MM.1S (cell line): Measurements from ENCODE around the gene STIM1.

ENCODE experiments used
- DNase-seq: peaks from one replicate; pipeline ENCODE4 v3.0.0-alpha.2; 2015
- H2AFZ ChIP-seq: fragments of 300-600 bp; sonication (generic); 2 replicates; pipeline ENCODE4 v1.6.0; 2016; ENCODE audit warnings: antibody characterized with exemption, low read length
- H3F3A ChIP-seq: fragments of 300-600 bp; sonication (generic); 2 replicates; pipeline ENCODE4 v1.6.1; 2016; ENCODE audit warnings: mild to moderate bottlenecking, antibody characterized with exemption, low read length, moderate library complexity, mixed read lengths; ENCODE audit not compliant: insufficient read depth
- H3K27ac ChIP-seq: fragments of 300-600 bp; sonication (generic); 2 replicates; pipeline ENCODE4 v1.5.1; 2016; ENCODE audit warnings: mild to moderate bottlenecking, low read length
- H3K27me3 ChIP-seq: fragments of 300-600 bp; sonication (generic); replicated peaks from 2 replicates; pipeline ENCODE4 v1.6.0; 2016; ENCODE audit warnings: low read length; ENCODE audit not compliant: insufficient read depth
- H3K36me3 ChIP-seq: fragments of 300-600 bp; sonication (generic); replicated peaks from 2 replicates; pipeline ENCODE4 v1.6.1; 2016; ENCODE audit warnings: mild to moderate bottlenecking, low read length, mixed read lengths; ENCODE audit not compliant: insufficient read depth
- H3K4me1 ChIP-seq: fragments of 300-600 bp; sonication (generic); 2 replicates; pipeline ENCODE4 v1.6.1; 2016; ENCODE audit warnings: low read length, mixed read lengths
- H3K4me2 ChIP-seq: fragments of 300-600 bp; sonication (generic); 2 replicates; pipeline ENCODE4 v1.6.0; 2016; ENCODE audit warnings: low read depth, low read length
- H3K4me3 ChIP-seq: fragments of 300-600 bp; sonication (generic); 2 replicates; pipeline ENCODE4 v1.5.1; 2016; ENCODE audit warnings: low read length, mixed read lengths
- H3K79me2 ChIP-seq: fragments of 300-600 bp; sonication (generic); 2 replicates; pipeline ENCODE4 v1.6.1; 2016; ENCODE audit warnings: mixed run types, low read length, mixed read lengths
- H3K9ac ChIP-seq: fragments of 300-600 bp; sonication (generic); 2 replicates; pipeline ENCODE4 v1.6.1; 2016; ENCODE audit warnings: low read length, mixed read lengths
- H3K9me2 ChIP-seq: fragments of 300-600 bp; sonication (generic); replicated peaks from 2 replicates; pipeline ENCODE4 v1.6.1; 2016; ENCODE audit warnings: mild to moderate bottlenecking, low read length, mixed read lengths; ENCODE audit not compliant: insufficient read depth
- H3K9me3 ChIP-seq: fragments of 300-600 bp; sonication (generic); replicated peaks from 2 replicates; pipeline ENCODE4 v1.6.1; 2016; ENCODE audit warnings: mild to moderate bottlenecking, low read length, mixed read lengths; ENCODE audit not compliant: insufficient read depth
- H4K20me1 ChIP-seq: fragments of 300-600 bp; sonication (generic); 2 replicates; pipeline ENCODE4 v1.6.1; 2016; ENCODE audit warnings: mild to moderate bottlenecking, low read length, moderate library complexity, mixed read lengths; ENCODE audit not compliant: insufficient read depth
- EZH2 ChIP-seq: fragments of 300-600 bp; sonication (generic); optimal IDR thresholded peaks from 2 replicates; pipeline ENCODE3; 2017; ENCODE audit warnings: low read depth, mild to moderate bottlenecking, antibody characterized with exemption, low read length, mixed read lengths
- EZH2phosphoT487 ChIP-seq: fragments of 300-600 bp; sonication (generic); IDR thresholded peaks from 2 replicates; pipeline ENCODE4 v1.6.1; 2018; ENCODE audit warnings: antibody characterized with exemption, low read length
- TF ChIP-seq, protein P1 (sequence below): fragments of 300-600 bp; sonication (generic); IDR thresholded peaks from 2 replicates; pipeline ENCODE4 v1.5.1; 2016; ENCODE audit warnings: antibody characterized with exemption, low read length, mixed read lengths

Gene STIM1

DNA sequence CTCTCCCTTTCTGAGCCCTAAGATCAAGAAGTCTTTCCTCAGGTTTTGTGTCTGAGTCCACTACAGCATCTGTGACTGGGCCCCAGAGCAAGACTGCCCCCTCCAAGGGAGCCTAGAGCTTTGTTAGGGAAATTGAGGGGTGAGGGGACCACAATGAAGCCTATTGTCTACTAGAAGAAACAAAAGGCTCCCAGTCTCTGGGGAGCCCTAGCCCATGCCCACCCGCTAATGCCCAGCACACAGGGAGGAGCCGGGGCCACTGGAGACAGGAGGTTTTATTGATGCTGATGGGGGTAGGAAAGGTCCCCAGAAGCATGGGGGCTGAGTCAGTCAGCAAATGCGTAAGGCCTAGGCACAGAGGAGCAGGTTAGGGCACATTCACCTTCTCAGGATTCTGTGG, 28.7 kb upstream of the STIM1 start:
- Histone ChIP-seq H3K36me3 (0 out of 2 replicates have a peak, but pooled peaks cover 4% of the 10 kb centered on the region), H3K9me3 (no peaks in the 10 kb centered on the region), H2AFZ (no peak overlapping the region), H3K27ac (no peak overlapping the region), H3F3A (no peaks in the 10 kb centered on the region), H3K4me1 (no peaks in the 10 kb centered on the region), H3K9ac (no peak overlapping the region), H3K4me3 (no peak overlapping the region), H4K20me1 (no peaks in the 10 kb centered on the region), H3K27me3 (no peaks in the 10 kb centered on the region), H3K9me2 (no peaks in the 10 kb centered on the region), H3K79me2 (peaks cover 24% of the 10 kb centered on the region), H3K4me2 (no peak overlapping the region)
- TF ChIP-seq, protein P1, sequence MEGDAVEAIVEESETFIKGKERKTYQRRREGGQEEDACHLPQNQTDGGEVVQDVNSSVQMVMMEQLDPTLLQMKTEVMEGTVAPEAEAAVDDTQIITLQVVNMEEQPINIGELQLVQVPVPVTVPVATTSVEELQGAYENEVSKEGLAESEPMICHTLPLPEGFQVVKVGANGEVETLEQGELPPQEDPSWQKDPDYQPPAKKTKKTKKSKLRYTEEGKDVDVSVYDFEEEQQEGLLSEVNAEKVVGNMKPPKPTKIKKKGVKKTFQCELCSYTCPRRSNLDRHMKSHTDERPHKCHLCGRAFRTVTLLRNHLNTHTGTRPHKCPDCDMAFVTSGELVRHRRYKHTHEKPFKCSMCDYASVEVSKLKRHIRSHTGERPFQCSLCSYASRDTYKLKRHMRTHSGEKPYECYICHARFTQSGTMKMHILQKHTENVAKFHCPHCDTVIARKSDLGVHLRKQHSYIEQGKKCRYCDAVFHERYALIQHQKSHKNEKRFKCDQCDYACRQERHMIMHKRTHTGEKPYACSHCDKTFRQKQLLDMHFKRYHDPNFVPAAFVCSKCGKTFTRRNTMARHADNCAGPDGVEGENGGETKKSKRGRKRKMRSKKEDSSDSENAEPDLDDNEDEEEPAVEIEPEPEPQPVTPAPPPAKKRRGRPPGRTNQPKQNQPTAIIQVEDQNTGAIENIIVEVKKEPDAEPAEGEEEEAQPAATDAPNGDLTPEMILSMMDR = no peak
- TF ChIP-seq EZH2phosphoT487 = no peak
- TF ChIP-seq EZH2 = no peak
- no peak for DNase-seq

DNA sequence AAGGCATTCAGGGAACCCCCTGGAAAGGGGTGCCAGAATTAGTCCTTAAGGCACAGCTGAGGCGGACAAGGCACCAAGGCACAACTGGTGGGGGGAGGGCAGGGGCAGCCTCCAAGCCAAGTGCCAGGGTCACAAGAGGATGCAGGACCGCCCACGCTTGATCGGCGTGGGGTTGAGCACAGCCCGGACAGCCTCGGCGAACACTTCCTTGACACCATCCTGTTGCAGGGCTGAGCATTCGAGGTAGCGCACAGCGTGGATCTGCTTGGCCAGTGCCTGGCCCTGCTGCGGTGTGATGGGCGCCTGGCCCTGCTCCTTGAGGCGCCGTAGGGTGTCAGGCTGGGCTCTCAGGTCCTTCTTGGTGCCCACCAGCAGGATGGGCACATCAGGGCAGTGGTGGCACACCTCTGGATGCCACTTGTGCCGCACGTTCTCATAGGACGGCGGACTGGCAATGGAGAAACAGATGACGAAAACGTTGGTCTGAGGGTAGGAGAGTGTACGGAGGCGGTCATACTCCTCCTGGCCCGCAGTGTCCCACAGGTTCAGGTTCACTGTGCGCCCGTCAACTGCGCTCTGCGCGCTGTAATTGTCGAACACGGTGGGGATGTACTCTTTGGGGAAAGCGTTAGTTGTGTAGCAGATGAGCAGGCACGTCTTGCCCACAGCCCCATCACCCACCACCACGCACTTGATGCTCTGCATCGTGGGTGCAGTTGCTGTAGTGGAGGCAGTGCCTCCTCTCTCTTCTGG, 27.9 kb upstream of the STIM1 start:
- Histone ChIP-seq H3K4me3 (no peak overlapping the region), H3K36me3 (0 out of 2 replicates have a peak, but pooled peaks cover 4% of the 10 kb centered on the region), H3K9me2 (no peaks in the 10 kb centered on the region), H3K27ac (no peak overlapping the region), H3K79me2 (peaks cover 33% of the 10 kb centered on the region), H3K4me2 (no peak overlapping the region), H2AFZ (no peak overlapping the region), H3F3A (no peaks in the 10 kb centered on the region), H3K9me3 (no peaks in the 10 kb centered on the region), H4K20me1 (0 out of 2 replicates have a peak, but pooled peaks cover 4% of the 10 kb centered on the region), H3K4me1 (no peaks in the 10 kb centered on the region), H3K27me3 (no peaks in the 10 kb centered on the region), H3K9ac (no peak overlapping the region)
- TF ChIP-seq EZH2phosphoT487 (no peak), EZH2 (no peak)
- TF ChIP-seq, protein P1 = no peak
- no peak for DNase-seq

DNA sequence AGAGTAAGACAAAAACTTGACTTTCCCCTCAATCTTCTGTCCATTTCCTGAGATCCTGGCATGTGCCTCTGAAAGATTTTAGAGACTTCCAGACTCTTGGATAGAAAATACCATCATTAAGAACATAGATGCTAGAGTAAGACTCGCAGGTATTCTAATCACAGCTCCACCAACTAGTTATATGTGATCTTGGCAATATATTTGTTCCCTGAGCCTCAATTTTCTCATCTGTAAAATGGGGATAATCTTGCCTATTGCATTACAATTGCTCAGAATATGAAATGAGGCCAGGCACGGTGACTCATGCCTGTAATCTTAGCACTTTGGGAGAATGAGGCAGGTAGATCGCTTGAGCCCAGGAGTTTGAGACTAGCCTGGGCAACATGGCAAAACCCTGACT, 25.4 kb upstream of the STIM1 start:
- Histone ChIP-seq H3K9me3 (no peaks in the 10 kb centered on the region), H3K4me2 (no peak overlapping the region), H3K79me2 (peaks cover 58% of the 10 kb centered on the region), H3K9ac (no peak overlapping the region), H2AFZ (no peak overlapping the region), H3K36me3 (0 out of 2 replicates have a peak, but pooled peaks cover 4% of the 10 kb centered on the region), H3K9me2 (no peaks in the 10 kb centered on the region), H3F3A (no peaks in the 10 kb centered on the region), H3K4me3 (no peak overlapping the region), H3K27ac (no peak overlapping the region), H3K4me1 (no peaks in the 10 kb centered on the region), H4K20me1 (0 out of 2 replicates have a peak, but pooled peaks cover 6% of the 10 kb centered on the region), H3K27me3 (no peaks in the 10 kb centered on the region)
- DNase-seq = no peak
- TF ChIP-seq, protein P1 = no peak
- TF ChIP-seq EZH2 = no peak
- no peak for TF ChIP-seq EZH2phosphoT487
